Osteoblast (primary cell): ENCODE measurements around the gene MAGEB1. TPM values are rescaled to one million over a fixed set of nuclear protein-coding genes. Genes with fewer than 3 reads are reported as not detected.

Source experiments
- DNase-seq: peaks from one replicate; pipeline ENCODE4 v3.0.0; 2011; ENCODE audit warnings: low spot score, mixed read lengths; ENCODE audit not compliant: insufficient read length; ENCODE audit errors: missing footprints
- H2AFZ ChIP-seq: 2 replicates; pipeline ENCODE4 v1.6.0; 2011; ENCODE audit warnings: mild to moderate bottlenecking, low read length
- H3K27ac ChIP-seq: 2 replicates; pipeline ENCODE4 v1.5.1; 2011; ENCODE audit warnings: mild to moderate bottlenecking, low read depth, low read length, moderate library complexity
- H3K27me3 ChIP-seq: 2 replicates; pipeline ENCODE4 v1.6.0; 2012; ENCODE audit warnings: mild to moderate bottlenecking, control low read depth, inconsistent platforms, low read length, moderate library complexity; ENCODE audit not compliant: insufficient read depth
- H3K36me3 ChIP-seq: 2 replicates; pipeline ENCODE4 v1.5.1; 2011; ENCODE audit warnings: mild to moderate bottlenecking, low read length, control low read depth, moderate library complexity; ENCODE audit not compliant: insufficient read depth
- H3K4me1 ChIP-seq: 2 replicates; pipeline ENCODE4 v1.5.1; 2011; ENCODE audit warnings: mild to moderate bottlenecking, low read length, control low read depth, moderate library complexity; ENCODE audit not compliant: insufficient read depth
- H3K4me2 ChIP-seq: 2 replicates; pipeline ENCODE4 v1.6.0; 2011; ENCODE audit warnings: mild to moderate bottlenecking, low read length; ENCODE audit not compliant: insufficient read depth
- H3K4me3 ChIP-seq: fragments of 200-600 bp; sonication (generic); 3 replicates; pipeline ENCODE4 v1.5.1; 2012; ENCODE audit warnings: mild to moderate bottlenecking, low read length, inconsistent platforms; ENCODE audit not compliant: insufficient read depth
- H3K79me2 ChIP-seq: 2 replicates; pipeline ENCODE4 v1.6.0; 2012; ENCODE audit warnings: mild to moderate bottlenecking, low read length, control low read depth, inconsistent platforms; ENCODE audit not compliant: insufficient read depth
- H3K9me3 ChIP-seq: 2 replicates; pipeline ENCODE4 v1.5.1; 2011; ENCODE audit warnings: low read depth, low read length, control low read depth
- H4K20me1 ChIP-seq: 2 replicates; pipeline ENCODE4 v1.6.0; 2012; ENCODE audit warnings: mild to moderate bottlenecking, low read length, control low read depth; ENCODE audit not compliant: insufficient read depth
- CTCF ChIP-seq: IDR thresholded peaks from 2 replicates; pipeline ENCODE4 v1.5.1; 2011; ENCODE audit warnings: mild to moderate bottlenecking, low read depth, low read length, moderate library complexity; ENCODE audit errors: extremely low read depth
- total RNA-seq: library from RNA; depleted of rRNA; stranded (reverse); fragments of >200 nt; gene quantifications from 2 replicates; pipeline ENCODE4 v1.2.3, GENCODE V29; 2012

MAGEB1 gene
- total RNA-seq, 1 donor: not detected

GRCh38 chrX:30275498-30275897, 28.6 kb downstream of the MAGEB1 start:
- Histone ChIP-seq H3K79me2 (no peaks in the 10 kb centered on the region), H4K20me1 (no peaks in the 10 kb centered on the region), H3K4me2 (no peak overlapping the region), H3K27ac (no peak overlapping the region), H3K36me3 (no peaks in the 10 kb centered on the region), H3K4me3 (no peak overlapping the region), H3K4me1 (peaks cover 3% of the 10 kb centered on the region), H2AFZ (no peak overlapping the region), H3K9me3 (no peaks in the 10 kb centered on the region), H3K27me3 (no peaks in the 10 kb centered on the region)
- TF ChIP-seq CTCF: peak; percentile 30
- DNase-seq: no peak

GRCh38 chrX:30278365-30278764, 31.4 kb downstream of the MAGEB1 start:
- DNase-seq: no peak

GRCh38 chrX:30280428-30280827, 33.5 kb downstream of the MAGEB1 start:
- H3K36me3 ChIP-seq: no peaks in the 10 kb centered on the region
- H3K4me2 ChIP-seq: no peak overlapping the region
- peaks cover 15% of the 10 kb centered on the region for H3K4me1 ChIP-seq
- no peak overlapping the region for H3K4me3 ChIP-seq
- H3K79me2 ChIP-seq: no peaks in the 10 kb centered on the region
- no peak overlapping the region for H3K27ac ChIP-seq
- no peak for TF ChIP-seq CTCF
- no peaks in the 10 kb centered on the region for H4K20me1 ChIP-seq
- H3K27me3 ChIP-seq: no peaks in the 10 kb centered on the region
- no peak overlapping the region for H2AFZ ChIP-seq
- DNase-seq: no peak
- H3K9me3 ChIP-seq: no peaks in the 10 kb centered on the region

More at GRCh38 chrX:30278365-30278764, 31.4 kb downstream of the MAGEB1 start:
- Histone ChIP-seq H3K4me2 (no peak overlapping the region), H4K20me1 (no peaks in the 10 kb centered on the region), H3K36me3 (no peaks in the 10 kb centered on the region), H3K9me3 (no peaks in the 10 kb centered on the region), H3K27me3 (no peaks in the 10 kb centered on the region), H3K27ac (no peak overlapping the region), H3K4me3 (no peak overlapping the region), H3K79me2 (no peaks in the 10 kb centered on the region), H3K4me1 (peaks cover 8% of the 10 kb centered on the region), H2AFZ (no peak overlapping the region)
- no peak for TF ChIP-seq CTCF

DNA sequence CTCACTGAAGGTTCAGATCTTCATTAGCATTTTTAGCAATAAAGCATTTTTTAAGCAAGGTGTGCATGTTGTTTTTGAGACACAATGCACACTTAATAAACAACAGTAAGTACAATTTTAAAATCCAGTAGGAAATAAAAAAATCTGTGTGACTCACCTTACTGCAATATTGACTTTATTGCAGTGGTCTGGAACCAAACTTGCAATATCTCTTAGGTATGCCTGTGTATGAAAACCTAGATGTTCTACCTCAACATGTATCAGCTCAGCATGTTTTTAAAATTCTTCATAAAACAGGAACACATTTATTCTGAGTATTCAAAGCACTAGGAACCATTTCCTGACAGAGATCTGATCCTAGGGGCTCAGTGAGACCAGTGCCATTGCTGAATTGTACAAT, 35.6 kb downstream of the MAGEB1 start:
- no peaks in the 10 kb centered on the region for H3K9me3 ChIP-seq
- H3K27me3 ChIP-seq: no peaks in the 10 kb centered on the region
- H3K36me3 ChIP-seq: no peaks in the 10 kb centered on the region
- no peak overlapping the region for H3K4me3 ChIP-seq
- H3K79me2 ChIP-seq: no peaks in the 10 kb centered on the region
- H2AFZ ChIP-seq: no peak overlapping the region
- peaks cover 15% of the 10 kb centered on the region for H3K4me1 ChIP-seq
- no peak overlapping the region for H3K4me2 ChIP-seq
- no peaks in the 10 kb centered on the region for H4K20me1 ChIP-seq
- TF ChIP-seq CTCF: no peak
- peak overlapping the region; percentile 90 for H3K27ac ChIP-seq
- DNase-seq: no peak
